Upper lobe of left lung (tissue), 4 donors: ENCODE data around the gene HOATZ.

Experiments used
- POLR2A ChIP-seq, 4 donors: fragments of 450-650 bp; IDR thresholded peaks; one replicate each; pipeline ENCODE4 v1.5.1; 2016 to 2017; ENCODE audit warnings: antibody characterized with exemption in 4 of 4, mild to moderate bottlenecking in 2 of 4
- POLR2AphosphoS5 ChIP-seq, 2 donors: sonication (generic); formaldehyde crosslinking; IDR thresholded peaks; one replicate each; pipeline ENCODE4 v1.5.1; 2017; ENCODE audit warnings: antibody characterized with exemption in 2 of 2
- TF ChIP-seq, protein P1 (sequence below), 6 experiments: fragments of 450-650 bp in 4 of 6; fragments of 200-600 bp in 2 of 6; sonication (generic) in 2 of 6; IDR thresholded peaks; one replicate each; pipeline ENCODE4 v1.5.1; 2016 to 2019; ENCODE audit warnings: antibody characterized with exemption in 6 of 6

DNA sequence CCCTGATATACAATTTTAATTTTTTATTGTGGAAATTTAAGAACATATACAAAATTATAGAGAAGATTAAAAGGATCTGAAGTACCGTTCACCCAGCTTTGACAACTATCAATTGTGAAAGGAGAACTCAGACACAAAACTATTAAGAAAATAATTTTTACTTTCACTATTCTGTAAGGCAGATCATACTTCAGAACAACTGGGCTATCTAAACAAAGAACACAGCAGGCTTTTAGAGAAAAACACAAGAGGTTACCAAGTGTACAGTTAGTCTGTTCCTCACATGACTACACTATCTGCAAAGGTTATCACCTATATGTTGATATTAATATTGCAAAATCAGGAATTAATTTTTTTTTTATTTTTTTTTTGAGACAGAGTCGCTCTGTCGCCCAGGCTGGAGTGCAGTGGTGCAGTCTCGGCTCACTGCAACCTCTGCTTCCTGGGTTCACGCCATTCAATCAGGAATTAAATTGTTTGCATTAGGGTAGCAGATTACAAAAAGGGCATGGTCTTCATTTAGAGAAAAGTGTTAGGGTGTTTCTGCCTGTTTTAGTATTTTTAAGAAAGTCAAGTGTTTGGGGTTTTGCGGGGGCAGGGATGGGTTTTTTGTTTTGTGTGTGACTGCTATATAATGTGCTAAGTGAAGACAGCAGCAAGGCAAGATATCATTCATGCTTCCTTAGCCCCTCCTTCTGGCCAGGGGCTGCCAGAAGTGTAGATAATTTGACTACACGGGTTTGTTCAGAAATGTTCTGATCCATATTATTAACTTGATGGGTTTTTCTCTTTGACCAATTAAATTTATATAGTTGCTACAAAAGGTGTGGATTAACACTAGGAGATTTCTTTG, 60.0 kb downstream of the HOATZ start:
- TF ChIP-seq POLR2AphosphoS5 (IDR thresholded peaks at IDR 0.05): no peak
- TF ChIP-seq, protein P1, sequence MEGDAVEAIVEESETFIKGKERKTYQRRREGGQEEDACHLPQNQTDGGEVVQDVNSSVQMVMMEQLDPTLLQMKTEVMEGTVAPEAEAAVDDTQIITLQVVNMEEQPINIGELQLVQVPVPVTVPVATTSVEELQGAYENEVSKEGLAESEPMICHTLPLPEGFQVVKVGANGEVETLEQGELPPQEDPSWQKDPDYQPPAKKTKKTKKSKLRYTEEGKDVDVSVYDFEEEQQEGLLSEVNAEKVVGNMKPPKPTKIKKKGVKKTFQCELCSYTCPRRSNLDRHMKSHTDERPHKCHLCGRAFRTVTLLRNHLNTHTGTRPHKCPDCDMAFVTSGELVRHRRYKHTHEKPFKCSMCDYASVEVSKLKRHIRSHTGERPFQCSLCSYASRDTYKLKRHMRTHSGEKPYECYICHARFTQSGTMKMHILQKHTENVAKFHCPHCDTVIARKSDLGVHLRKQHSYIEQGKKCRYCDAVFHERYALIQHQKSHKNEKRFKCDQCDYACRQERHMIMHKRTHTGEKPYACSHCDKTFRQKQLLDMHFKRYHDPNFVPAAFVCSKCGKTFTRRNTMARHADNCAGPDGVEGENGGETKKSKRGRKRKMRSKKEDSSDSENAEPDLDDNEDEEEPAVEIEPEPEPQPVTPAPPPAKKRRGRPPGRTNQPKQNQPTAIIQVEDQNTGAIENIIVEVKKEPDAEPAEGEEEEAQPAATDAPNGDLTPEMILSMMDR (IDR thresholded peaks at IDR 0.05): no peak
- no peak for TF ChIP-seq POLR2A (IDR thresholded peaks at IDR 0.05)
